GM18870 (cell line): Measurements from ENCODE around the gene CREBL2.
A peak's percentile ranks its signal among the peaks of the same experiment; 100 is the strongest.

Experiments used
- ATAC-seq: cut with Tn5 transposase; IDR thresholded peaks from one replicate; pipeline ENCODE4 v1.9.1; 2021; ENCODE audit warnings: moderate library complexity; ENCODE audit not compliant: unreplicated experiment

Gene CREBL2

DNA sequence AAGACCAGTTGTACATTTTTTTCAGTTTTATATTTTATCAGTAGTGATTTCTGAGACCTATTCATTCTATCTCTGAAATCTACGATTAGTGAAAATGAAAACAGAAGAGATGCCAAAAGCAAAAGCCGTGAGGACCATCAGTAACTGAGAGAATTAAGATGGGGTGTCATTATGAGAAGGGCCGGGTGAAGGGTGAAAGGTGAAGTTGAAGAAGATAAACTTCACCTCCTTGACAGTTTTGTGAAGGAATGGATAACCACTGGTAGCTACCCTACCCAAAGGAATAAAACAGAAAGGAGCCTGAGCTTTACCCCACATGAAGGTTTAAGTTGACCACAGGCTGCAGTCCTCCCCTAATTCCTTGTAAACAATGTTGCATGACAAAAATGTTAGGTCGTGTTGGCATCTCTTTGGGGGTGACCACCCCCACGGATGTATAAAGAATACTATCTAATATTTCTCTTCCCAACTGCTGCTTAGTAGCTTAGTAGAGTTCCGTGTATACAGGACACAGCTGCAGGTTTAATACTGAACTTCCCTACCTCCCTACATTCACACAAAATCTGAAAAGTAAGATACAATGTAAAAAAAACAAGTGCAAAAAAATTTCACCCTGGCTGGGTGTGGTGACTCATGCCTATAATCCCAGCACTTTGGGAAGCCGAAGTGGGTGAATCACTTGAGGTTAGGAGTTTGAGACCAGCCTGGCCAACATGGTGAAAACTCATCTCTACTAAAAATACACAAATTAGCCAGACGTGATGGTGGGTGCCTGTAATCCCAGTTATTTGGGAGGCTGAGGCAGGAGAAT, 60.4 kb downstream of the CREBL2 start:
- no peak for ATAC-seq

DNA sequence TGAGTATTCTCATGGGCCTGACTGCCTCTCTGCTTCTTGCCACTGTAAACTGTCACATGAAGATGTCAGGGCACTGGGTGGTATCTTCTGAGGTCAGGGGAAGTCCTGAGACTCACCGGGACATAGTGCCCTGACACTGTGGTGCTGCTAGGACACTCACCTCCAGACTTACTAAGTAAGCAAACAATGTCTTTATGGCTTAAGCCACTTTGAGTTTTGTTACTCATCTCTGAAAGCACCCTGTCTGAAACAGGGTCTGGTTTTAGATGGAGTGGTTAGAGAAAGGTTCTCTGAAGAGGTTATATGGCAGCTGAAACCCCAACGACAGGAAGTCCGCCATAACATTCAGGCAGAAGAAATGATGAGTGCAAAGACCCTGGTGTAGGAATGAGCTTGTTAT, 61.6 kb downstream of the CREBL2 start:
- ATAC-seq: peak; percentile 72

DNA sequence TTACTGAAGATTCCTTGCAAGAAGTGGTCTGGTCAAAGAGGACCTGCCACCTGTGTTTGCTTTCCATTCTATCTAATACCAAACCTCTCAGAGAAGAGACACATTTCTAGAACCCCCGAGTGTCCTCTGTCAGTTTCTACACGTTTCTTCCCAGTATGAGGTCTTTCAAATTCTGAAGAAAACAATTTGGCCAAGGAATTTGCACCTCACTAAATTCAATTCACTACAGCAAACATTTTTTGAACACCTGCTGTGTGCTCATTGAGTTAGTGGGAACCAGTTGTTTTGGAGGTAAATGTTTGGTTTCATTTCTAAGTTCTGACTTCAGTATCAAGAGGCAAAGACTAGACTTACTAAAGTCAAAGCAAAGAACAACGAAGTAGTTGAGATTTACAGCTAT, 64.9 kb downstream of the CREBL2 start:
- ATAC-seq: no peak

DNA sequence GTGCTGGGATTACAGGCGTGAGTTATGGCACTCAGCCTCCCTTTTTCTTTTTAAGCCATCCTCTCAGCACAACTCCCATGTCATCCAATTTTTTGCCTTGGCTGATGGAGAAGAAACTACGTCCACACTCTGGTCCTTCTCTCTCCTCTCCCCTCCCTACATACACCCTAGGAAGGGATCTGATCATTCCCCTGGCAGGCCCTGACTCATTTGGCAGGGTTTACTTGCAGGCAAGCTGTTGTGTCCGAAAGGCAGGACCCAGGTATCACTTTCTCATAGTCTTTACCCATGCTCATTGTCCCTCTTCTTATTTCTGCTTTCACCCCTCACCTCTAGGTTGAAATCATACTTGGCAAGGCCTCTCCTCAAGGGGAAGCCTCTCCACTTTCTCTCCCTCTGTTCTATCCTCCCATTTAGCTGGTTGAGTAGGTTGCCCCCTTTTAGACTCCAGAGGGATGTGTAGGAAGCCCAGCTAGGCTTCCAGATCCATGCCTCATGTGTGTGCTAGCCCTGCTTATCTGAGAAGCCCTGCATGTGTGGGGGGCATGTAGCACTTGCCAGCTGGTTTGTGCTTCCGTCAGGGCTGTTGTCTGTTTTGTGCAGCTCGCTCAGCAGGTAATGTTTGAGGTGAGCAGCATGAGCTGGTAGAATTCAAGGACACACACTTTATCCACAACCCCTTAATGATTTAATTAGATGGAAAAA, 69.5 kb downstream of the CREBL2 start:
- no peak for ATAC-seq

DNA sequence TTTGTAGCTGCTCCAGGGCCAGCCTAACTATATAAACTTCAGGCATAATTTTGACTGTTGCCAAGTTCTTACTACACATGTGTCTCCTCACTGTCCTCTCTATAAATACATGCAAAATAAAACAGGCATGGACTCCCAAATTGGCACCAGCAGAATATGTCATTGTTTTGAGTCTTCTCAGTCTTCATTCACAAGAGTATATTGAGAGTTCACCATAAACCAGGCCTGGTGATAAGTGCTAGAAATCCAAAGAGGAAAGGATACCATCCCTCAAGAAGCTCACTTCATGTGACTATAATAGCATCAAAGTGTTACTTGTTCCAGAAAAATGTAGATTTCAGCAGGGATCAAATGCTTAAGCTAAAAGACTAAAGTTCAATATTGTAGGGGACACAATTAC, 70.6 kb downstream of the CREBL2 start:
- ATAC-seq: no peak

DNA sequence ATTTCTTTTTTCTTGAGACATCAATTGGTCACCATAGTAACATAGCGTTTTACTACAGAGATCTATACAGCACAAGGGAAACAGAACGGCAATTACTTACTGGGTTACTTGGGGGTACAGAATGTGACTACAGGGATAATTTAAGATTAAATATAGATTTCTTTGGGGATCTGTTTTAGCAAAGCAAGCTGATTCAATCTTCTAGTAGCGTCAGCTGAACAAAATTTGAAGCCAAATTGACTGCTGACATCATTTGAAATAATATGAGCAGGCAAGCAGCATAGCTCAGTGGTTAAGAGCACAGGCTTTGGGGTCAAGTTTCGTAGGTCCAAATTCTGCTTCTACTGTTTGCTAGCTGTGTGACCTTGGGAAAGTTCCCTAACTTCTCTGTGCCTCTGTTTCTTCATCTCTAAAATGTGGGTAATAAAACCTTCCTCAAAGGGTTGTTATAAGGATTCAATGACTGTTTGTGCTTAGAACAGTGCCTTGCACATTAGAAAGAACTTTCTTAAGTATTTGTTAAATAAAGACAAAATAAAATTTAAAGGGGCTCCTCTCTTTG, 71.5 kb downstream of the CREBL2 start:
- no peak for ATAC-seq

DNA sequence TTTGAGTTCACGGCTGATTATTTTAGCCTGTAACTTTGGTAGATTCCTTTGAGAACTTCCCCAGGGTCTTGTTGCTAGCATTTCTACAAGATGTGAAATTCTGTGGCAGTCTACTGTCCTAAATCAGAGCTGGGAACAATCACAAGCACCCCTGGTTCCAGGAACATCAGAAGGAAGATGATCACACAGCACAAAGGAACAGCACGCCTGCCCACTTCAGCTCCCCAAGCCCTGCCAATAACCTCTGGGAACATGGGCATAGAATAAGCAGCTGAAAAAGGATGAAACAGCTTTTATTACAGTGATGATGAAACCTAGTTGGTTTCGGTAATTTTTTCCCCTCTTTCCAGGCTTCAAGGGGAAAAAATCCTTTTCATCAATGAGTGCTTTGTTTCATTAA, 72.0 kb downstream of the CREBL2 start:
- no peak for ATAC-seq

DNA sequence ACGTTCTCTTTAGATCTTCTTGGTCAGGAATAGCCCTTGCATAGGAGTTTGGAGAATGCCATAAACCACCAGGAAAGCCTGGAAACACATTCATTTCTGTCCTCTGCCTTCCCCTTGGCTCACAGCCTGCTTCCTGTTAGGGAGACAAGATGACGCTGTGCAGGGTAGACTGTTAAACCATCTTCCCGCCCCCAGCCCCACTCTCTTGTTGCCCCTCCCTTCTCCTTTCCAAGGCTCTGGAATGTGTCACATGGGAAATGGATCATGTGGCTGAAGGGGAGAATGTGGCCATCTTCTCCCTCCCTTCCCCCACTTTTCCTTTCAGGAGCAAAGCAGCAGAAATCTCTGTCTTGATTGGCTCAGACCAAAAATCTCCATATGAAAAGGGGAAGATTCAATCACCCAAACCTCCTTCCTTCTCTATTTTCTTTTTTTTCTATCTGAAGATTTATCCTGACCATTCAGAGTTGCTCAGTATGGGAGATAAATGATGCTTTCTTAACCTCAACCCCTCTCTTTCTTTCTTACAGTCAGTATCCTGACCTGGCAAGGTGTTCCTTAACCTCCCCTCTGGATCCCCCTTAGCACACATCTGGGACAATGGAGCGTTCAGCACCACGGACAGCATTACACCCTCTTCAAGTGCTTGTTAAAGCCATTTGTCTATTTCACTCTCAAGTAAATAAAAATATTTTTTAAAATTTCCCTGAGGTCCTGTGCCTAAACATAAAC, 72.9 kb downstream of the CREBL2 start:
- no peak for ATAC-seq

DNA sequence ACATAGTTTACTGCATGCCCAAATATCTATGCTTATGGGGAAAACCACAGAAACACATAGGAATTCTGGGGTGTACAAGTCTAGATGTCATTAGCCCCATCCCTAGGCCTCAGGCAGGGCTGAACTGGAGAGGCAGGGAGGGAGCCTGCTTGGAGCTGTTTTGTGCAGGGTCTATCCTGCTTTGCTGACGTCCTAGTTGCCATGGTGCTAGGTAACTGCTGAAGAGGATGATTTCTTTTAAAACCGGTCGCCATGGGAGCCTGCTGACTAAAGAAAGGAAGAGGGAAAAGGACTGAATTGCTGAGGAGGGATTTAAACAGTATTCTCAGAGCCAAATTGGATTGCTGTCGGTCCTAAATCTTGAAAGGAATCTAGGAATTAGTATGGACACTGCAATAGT, 73.6 kb downstream of the CREBL2 start:
- ATAC-seq: no peak

DNA sequence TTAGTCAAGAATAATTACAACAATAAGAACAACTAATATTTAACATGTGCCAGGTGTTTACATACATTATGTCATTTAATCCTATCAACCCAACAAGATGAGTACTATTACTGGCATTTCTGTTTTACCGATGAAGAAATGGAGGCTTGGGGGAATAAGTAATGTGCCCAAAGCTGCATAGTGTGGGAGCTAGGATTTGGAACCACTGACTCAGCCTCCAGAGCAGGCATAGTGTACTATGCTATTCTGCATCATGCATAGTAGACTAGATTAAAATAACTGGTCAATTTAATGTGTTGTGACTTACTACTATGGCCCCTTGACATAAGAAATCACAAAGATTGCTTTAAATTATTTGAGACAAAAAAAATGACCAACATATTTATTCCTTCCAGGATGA, 74.8 kb downstream of the CREBL2 start:
- no peak for ATAC-seq

DNA sequence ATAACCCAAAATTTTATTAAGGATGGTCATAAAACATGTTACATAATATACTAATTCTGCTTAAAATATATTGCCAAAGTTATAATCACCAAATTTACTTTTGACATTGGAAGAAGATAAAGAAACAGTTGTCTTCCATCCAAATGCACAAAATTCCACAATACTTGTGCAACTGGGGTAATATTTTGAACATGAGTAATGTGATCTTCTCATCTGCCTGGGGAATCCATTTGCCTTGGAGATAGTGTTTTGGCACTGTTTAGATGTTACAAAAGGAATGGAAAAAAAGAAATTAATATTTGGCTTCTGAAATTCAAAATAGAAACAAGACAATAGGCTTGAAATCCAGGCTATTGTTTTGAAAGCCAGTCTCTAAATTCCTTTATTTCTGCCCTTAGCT, 75.2 kb downstream of the CREBL2 start:
- no peak for ATAC-seq

DNA sequence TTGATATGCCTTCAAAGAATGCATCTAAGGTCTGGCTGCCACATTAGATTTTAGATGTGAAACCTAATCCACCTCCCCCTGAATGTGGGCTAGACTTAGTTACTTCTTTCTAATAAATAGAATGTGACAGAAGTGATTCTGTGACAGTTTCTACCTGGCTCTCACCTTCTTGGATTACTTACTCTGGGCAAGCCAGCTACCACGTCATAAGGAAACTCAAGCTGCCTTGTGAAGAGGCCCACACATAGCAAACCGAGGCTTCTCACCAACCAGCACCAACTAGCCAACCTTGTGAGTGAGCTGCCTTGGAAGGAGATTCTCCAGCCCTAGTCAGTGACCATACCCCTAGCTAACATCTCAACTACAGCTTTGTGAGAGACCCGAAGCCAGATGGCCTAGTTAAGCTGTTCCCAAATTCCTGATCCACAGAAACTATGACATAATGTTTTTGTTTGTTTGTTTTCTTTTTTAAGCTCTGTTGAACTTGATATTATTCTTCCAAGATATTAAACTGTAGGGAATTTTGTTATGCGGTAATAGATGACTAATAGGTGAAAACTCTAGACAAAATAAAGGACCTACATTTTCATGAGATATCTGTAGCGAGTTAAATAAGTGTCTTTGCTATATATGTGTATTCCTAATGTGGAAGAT, 78.1 kb downstream of the CREBL2 start:
- no peak for ATAC-seq

DNA sequence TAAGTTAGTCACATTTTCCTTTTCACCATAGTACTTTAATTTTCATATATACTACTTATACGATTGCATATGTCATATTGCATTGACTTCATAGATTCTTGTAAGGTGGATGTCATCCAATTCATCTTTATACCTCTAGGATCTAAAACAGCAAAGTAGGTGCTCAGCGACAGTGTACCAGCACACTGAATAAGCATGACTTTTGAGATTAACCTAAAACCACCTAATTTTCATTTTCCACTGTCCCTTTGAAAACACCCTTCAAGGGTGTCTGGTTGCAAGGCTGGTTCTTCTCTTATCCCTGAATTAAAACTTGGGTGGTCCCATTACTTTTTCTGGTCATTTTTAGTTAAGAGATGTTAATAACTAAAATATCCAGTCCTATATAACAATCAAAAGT, 79.9 kb downstream of the CREBL2 start:
- no peak for ATAC-seq

DNA sequence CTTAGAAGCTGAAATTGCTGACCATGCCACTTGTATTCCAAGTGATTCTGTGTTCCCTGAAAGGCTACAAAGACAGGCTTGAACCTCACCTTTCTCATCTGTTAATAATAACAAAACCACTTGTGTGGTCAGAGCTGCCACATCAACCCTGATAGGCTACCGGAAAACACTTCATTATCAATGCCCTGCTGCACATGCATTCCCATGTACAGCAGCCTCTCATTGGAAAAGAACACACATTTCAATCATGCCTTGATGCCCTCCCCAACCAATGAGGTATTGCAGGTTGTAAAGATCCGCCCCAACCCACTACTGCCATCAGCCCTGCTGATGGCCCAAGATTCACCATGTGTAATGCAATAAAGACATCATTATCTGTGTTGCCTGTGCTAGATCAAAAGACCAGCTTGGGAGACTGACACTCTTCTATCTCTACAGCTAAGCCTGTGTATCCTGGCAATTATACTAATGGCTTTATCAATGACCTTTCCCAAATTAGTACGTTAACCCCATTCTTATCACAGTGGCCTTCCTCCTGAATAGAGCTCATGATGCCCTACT, 81.5 kb downstream of the CREBL2 start:
- ATAC-seq: no peak
